HFFc6 (cell line): ENCODE measurements around the gene GALE. TPM values are rescaled to one million over a fixed set of nuclear protein-coding genes. Genes with fewer than 3 reads are reported as not detected.
A peak's percentile ranks its signal among the peaks of the same experiment; 100 is the strongest.

Source experiments
- DNase-seq: peaks from one replicate; pipeline ENCODE4 v3.0.0-alpha.2; 2018
- H3K27ac Mint-ChIP-seq: 2 replicates; pipeline ENCODE4 v1.8.0; 2020; ENCODE audit warnings: mild to moderate bottlenecking, mixed read lengths
- H3K27me3 Mint-ChIP-seq: 2 replicates; pipeline ENCODE4 v1.8.0; 2021; ENCODE audit warnings: mild to moderate bottlenecking, moderate library complexity, mixed read lengths; ENCODE audit not compliant: insufficient read depth
- H3K36me3 Mint-ChIP-seq: 2 replicates; pipeline ENCODE4 v1.8.0; 2021; ENCODE audit warnings: low read depth, mixed read lengths
- H3K4me1 Mint-ChIP-seq: 2 replicates; pipeline ENCODE4 v1.8.0; 2020; ENCODE audit warnings: low read depth, mixed read lengths
- H3K4me3 Mint-ChIP-seq: 2 replicates; pipeline ENCODE4 v1.8.0; 2020; ENCODE audit warnings: mild to moderate bottlenecking, moderate library complexity, mixed read lengths
- H3K9me3 Mint-ChIP-seq: 2 replicates; pipeline ENCODE4 v1.8.0; 2020; ENCODE audit warnings: mild to moderate bottlenecking, mixed read lengths
- total RNA-seq, 6 experiments: library from RNA; stranded (reverse); fragmentation: NEBNext Ultra II Directional; extraction: Animal tissue kit (Norgen Biotek cat#: 25700); gene quantifications; 2 replicates in 1 of 6; 3 replicates in 5 of 6; pipeline ENCODE4 v1.2.3, GENCODE V29; 2021
- TF ChIP-seq, protein P1 (sequence below): fragments of 200-600 bp; sonication (generic); IDR thresholded peaks from 2 replicates; pipeline ENCODE4 v1.5.0; 2021; ENCODE audit warnings: antibody characterized with exemption, mild to moderate bottlenecking

Gene GALE
- total RNA-seq, 6 experiments from 2014 or later: 30.9 to 34.6 (median 33.5) TPM

DNA sequence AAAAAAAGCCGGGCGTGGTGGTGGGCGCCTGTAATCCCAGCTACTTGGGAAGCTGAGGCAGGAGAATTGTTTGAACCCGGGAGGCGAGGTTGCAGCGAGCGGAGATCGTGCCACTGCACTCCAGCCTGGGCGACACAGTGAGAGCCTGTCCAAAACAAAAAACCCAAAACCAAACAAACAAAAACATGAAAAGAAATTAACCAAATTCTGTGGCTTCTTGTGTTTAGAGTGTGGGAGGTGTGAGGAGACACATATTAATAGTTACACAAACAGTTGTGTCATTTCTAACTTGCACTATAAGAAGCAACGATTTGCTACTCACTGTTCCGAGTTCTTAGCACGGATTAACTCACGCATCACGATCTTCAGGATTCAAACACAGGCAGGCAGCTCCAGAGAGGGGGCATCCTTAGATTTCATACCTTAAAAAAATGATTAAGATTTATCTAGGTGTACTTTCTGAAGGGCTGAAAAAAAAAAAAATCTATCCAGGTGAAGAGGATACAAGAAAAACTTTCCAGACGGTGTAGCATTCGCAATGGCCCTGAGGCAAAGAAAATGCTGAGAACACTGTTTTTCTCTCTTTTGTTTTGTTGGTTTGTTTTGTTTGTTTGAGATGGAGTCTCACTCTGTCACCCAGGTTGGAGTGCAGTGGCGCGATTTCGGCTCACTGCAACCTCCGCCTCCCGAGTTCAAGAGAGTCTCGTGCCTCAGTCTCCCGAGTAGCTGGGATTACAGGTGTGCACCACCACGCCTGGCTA lies 25.4 kb upstream of the GALE start:
- peaks cover 17% of the 10 kb centered on the region for H3K4me1 Mint-ChIP-seq
- H3K4me3 Mint-ChIP-seq: peak overlapping the region; percentile 100
- DNase-seq: no peak
- peak overlapping the region; percentile 96 for H3K27ac Mint-ChIP-seq
- H3K27me3 Mint-ChIP-seq: no peaks in the 10 kb centered on the region
- no peaks in the 10 kb centered on the region for H3K9me3 Mint-ChIP-seq
- H3K36me3 Mint-ChIP-seq: no peaks in the 10 kb centered on the region; the same call in 1 of the 2 replicates
- TF ChIP-seq, protein P1, sequence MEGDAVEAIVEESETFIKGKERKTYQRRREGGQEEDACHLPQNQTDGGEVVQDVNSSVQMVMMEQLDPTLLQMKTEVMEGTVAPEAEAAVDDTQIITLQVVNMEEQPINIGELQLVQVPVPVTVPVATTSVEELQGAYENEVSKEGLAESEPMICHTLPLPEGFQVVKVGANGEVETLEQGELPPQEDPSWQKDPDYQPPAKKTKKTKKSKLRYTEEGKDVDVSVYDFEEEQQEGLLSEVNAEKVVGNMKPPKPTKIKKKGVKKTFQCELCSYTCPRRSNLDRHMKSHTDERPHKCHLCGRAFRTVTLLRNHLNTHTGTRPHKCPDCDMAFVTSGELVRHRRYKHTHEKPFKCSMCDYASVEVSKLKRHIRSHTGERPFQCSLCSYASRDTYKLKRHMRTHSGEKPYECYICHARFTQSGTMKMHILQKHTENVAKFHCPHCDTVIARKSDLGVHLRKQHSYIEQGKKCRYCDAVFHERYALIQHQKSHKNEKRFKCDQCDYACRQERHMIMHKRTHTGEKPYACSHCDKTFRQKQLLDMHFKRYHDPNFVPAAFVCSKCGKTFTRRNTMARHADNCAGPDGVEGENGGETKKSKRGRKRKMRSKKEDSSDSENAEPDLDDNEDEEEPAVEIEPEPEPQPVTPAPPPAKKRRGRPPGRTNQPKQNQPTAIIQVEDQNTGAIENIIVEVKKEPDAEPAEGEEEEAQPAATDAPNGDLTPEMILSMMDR: no peak

DNA sequence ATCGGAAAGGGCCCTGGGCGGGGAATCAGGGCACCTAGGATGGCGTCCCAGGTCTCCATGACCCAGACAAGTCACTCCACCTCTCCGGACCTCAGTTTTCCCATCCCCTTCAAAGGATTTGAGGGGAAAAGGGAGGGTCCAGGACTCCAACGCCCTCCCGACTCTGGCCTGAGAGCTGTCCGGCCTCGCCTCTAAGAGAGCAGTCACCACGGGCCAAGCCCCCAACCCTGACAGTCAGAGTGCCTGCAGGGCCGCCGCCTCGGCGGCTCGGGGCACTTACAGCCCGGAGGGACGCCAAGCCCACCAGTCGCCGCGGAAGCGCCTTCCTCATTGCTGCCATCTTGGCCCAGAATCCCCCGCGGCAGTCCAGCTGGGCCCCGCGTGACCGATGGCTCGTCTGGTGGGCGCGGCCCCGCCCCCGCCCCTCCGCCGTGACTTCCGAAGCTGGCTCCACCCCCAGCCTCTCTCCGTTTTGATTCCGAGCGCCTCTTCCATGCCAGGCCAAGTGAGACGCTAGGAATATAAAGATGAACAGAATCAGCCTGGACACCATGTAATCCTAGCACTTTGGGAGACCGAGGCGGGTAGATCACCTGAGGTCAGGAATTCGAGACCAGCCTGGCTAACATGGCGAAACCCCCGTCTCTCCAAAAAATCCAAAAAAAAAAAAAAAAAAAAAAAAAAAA lies 24.7 kb upstream of the GALE start, which contains the start of gene HMGCL:
HMGCL (minus strand) TSS at position 354 of the 686 bp plus-strand sequence; CDS start at position 340, 14 bp downstream.
- Mint-ChIP-seq H3K4me3 (peak within 1 kb of the TSS; percentile 100), H3K36me3 (no peaks in the 10 kb centered on the region; the same call in 1 of the 2 replicates)

DNA sequence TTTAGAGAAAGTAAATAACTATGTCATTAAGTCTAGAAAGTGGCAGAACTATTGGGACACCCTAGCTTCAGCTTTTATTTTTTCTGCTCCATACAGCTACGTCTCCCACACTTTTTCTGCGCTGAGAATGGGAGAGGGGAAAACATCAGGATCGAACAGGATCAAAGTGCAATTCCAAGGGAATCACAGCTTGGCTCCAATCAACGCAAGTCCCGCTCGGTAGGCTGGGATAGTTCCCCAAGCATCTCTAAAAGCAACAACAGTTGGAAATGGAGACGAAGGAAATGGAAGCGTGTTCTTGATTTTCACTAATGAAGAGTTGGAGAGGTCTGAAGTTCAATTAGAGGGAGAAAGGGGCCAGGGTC lies 24.1 kb upstream of the GALE start:
- H3K27me3 Mint-ChIP-seq: no peaks in the 10 kb centered on the region
- no peak for DNase-seq
- TF ChIP-seq, protein P1: no peak
- peak overlapping the region; percentile 100 for H3K4me3 Mint-ChIP-seq
- H3K4me1 Mint-ChIP-seq: peaks cover 17% of the 10 kb centered on the region
- no peaks in the 10 kb centered on the region for H3K9me3 Mint-ChIP-seq
- peak overlapping the region; percentile 96 for H3K27ac Mint-ChIP-seq
- no peaks in the 10 kb centered on the region; the same call in 1 of the 2 replicates for H3K36me3 Mint-ChIP-seq

More for the DNA sequence above, 24.7 kb upstream of the GALE start, which contains the start of gene HMGCL:
- peak; percentile 80 for DNase-seq
- Mint-ChIP-seq H3K27me3 (no peaks in the 10 kb centered on the region), H3K9me3 (no peaks in the 10 kb centered on the region), H3K4me1 (peaks cover 17% of the 10 kb centered on the region), H3K27ac (peak within 1 kb of the TSS; percentile 96)
- TF ChIP-seq, protein P1: no peak

DNA sequence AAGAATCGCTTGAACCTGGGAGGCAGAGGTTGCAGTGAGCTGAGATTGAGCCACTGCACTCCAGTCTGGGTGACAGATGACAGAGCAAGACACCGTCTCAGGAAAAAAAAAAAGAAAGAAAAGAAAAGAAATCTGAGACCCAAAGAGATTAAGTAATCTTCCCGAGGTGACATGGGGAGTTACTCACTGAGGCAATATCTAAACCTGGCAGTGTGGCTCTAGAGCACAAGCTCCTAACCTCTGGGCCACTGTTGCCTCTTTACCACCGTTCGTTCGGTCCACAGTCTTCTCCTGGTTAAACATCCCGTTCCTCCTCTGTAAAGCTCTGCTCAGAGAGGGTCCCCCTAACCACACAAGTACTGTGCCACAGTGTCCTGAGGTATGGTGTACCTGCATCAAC lies 23.2 kb upstream of the GALE start:
- Mint-ChIP-seq H3K27ac (no peak overlapping the region), H3K4me3 (peak overlapping the region; percentile 100), H3K9me3 (no peaks in the 10 kb centered on the region), H3K4me1 (peaks cover 17% of the 10 kb centered on the region), H3K27me3 (no peaks in the 10 kb centered on the region), H3K36me3 (no peaks in the 10 kb centered on the region; the same call in 1 of the 2 replicates)
- DNase-seq: no peak
- TF ChIP-seq, protein P1: no peak

DNA sequence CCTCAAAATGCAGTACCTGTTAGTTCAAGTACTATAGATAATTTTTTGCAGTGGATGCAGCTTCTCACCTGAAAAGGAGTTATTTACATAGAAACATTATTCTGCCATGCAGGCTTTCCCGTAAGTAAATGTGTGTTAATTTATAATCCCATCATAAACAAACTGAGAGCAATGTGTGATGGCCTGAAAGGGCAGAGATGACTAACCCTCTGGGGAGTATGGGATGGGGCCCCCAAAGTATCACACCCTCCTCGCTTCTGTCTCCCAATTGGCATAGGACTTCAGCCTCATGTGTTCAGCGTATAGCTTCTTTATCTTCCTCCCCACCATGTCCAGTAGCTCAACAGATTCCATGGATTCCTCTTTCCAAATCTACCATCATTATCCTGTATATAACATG lies 17.1 kb upstream of the GALE start:
- H3K27me3 Mint-ChIP-seq: no peaks in the 10 kb centered on the region
- TF ChIP-seq, protein P1: no peak
- no peak overlapping the region for H3K4me3 Mint-ChIP-seq
- no peaks in the 10 kb centered on the region for H3K9me3 Mint-ChIP-seq
- H3K36me3 Mint-ChIP-seq: no peaks in the 10 kb centered on the region
- DNase-seq: no peak
- no peaks in the 10 kb centered on the region for H3K4me1 Mint-ChIP-seq
- H3K27ac Mint-ChIP-seq: no peak overlapping the region
